Endodermal cell (in vitro differentiated cells): ENCODE data around the gene SUDS3. TPM values are rescaled to one million over a fixed set of nuclear protein-coding genes. Genes with fewer than 3 reads are reported as not detected.

Experiments
- DNase-seq: peaks from one replicate; pipeline ENCODE4 v3.0.0-alpha.2; 2017
- H3K27ac ChIP-seq: 2 replicates; pipeline ENCODE4 v1.5.1; 2013; ENCODE audit warnings: mild to moderate bottlenecking, low read depth, low read length, moderate library complexity
- H3K27me3 ChIP-seq: 2 replicates; pipeline ENCODE4 v1.6.1; 2013; ENCODE audit warnings: mild to moderate bottlenecking, low read length, moderate library complexity; ENCODE audit not compliant: insufficient read depth, control insufficient read depth, poor library complexity, severe bottlenecking
- H3K36me3 ChIP-seq: 2 replicates; pipeline ENCODE4 v1.7.0; 2013; ENCODE audit warnings: mild to moderate bottlenecking, low read length, moderate library complexity; ENCODE audit not compliant: control insufficient read depth, insufficient read depth
- H3K4me1 ChIP-seq: one replicate; pipeline ENCODE4 v1.7.0; 2013; ENCODE audit warnings: low read length; ENCODE audit not compliant: control insufficient read depth, insufficient read depth
- H3K4me3 ChIP-seq: 2 replicates; pipeline ENCODE4 v1.5.1; 2013; ENCODE audit warnings: mild to moderate bottlenecking, low read length, moderate library complexity
- H3K9ac ChIP-seq: 2 replicates; pipeline ENCODE4 v1.6.1; 2013; ENCODE audit warnings: mild to moderate bottlenecking, low read length, moderate library complexity; ENCODE audit not compliant: poor library complexity, severe bottlenecking; ENCODE audit errors: extremely low read depth
- H3K9me3 ChIP-seq: 2 replicates; pipeline ENCODE4 v1.6.1; 2013; ENCODE audit warnings: mild to moderate bottlenecking, low read length, moderate library complexity; ENCODE audit not compliant: control insufficient read depth
- H3K27ac Mint-ChIP-seq: 2 replicates; pipeline ENCODE4 v1.8.0; 2020; ENCODE audit warnings: mixed read lengths
- H3K27me3 Mint-ChIP-seq: 2 replicates; pipeline ENCODE4 v1.8.0; 2021; ENCODE audit warnings: mild to moderate bottlenecking, mixed read lengths; ENCODE audit not compliant: insufficient read depth
- H3K36me3 Mint-ChIP-seq: 2 replicates; pipeline ENCODE4 v1.8.0; 2020; ENCODE audit warnings: low read depth, mixed read lengths
- H3K4me1 Mint-ChIP-seq: 2 replicates; pipeline ENCODE4 v1.8.0; 2020; ENCODE audit warnings: mixed read lengths
- H3K4me3 Mint-ChIP-seq: 2 replicates; pipeline ENCODE4 v1.8.0; 2020; ENCODE audit warnings: mild to moderate bottlenecking, moderate library complexity, mixed read lengths
- H3K9me3 Mint-ChIP-seq: 2 replicates; pipeline ENCODE4 v1.8.0; 2020; ENCODE audit warnings: mild to moderate bottlenecking, mixed read lengths
- CTCF ChIP-seq: fragments of 200-600 bp; sonication (generic); conservative IDR thresholded peaks from 2 replicates; pipeline ENCODE4 v1.5.0; 2021; ENCODE audit warnings: antibody characterized with exemption, mild to moderate bottlenecking
- WGBS, 2 experiments: methylation state at CpG; one replicate each; pipeline versions ENCODE4 v1.1.5 to v1.1.7; 2013; ENCODE audit warnings: missing lambda C conversion rate in 2 of 2, mixed read lengths in 1 of 2; ENCODE audit not compliant: insufficient coverage in 1 of 2, insufficient read length in 1 of 2; 5-methylcytosine and 5-hydroxymethylcytosine counted together
- total RNA-seq, 2 donors: library from RNA; stranded (reverse); fragmentation: NEBNext Ultra II Directional in 1 of 2; extraction: Animal tissue kit (Norgen Biotek cat#: 25700) in 1 of 2; gene quantifications; 2 replicates in 1 of 2; 3 replicates in 1 of 2; pipeline ENCODE4 v1.2.1, GENCODE V29; 2021

SUDS3 gene
- total RNA-seq, 2 donors from 2014 or later, result 51.4 to 57.9 TPM

DNA sequence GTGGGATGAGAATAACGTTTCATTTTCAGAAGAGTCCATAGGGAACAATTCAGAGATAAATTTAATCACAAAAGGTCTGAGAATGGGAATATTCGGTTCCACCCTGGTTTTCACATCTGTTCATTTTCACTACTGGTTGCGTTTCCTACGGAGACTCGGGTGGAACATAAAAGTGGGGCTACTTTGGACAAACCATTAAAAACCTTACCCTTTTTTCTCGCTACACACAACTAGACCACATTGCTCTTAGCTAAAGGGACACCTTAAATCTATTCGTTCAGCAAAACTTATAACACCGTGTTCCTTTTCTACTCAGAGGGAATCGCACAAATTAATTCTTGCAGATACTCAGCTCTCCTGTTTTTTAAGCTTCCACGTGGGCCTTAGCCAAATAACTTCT is 1.0 kb upstream of the SUDS3 start:
- Histone ChIP-seq H3K27ac (no peak overlapping the region), H3K27me3 (no peaks in the 10 kb centered on the region), H3K4me3 (peak overlapping the region; percentile 98), H3K4me1 (peaks cover 4% of the 10 kb centered on the region), H3K36me3 (peaks cover 13% of the 10 kb centered on the region), H3K9me3 (no peaks in the 10 kb centered on the region), H3K9ac (no peak overlapping the region)
- H3K4me3 Mint-ChIP-seq, result peak overlapping the region; percentile 85
- peaks cover 36% of the 10 kb centered on the region for H3K4me1 Mint-ChIP-seq
- no peak for TF ChIP-seq CTCF
- peak overlapping the region; percentile 99 for H3K27ac Mint-ChIP-seq
- 83 to 85% methylated on average over 9 to 10 of the region's 10 CpGs for WGBS, 2 experiments
- no peaks in the 10 kb centered on the region for H3K9me3 Mint-ChIP-seq
- H3K36me3 Mint-ChIP-seq, result peaks cover 10% of the 10 kb centered on the region
- DNase-seq, result peak; percentile 16
- H3K27me3 Mint-ChIP-seq, result no peaks in the 10 kb centered on the region

DNA sequence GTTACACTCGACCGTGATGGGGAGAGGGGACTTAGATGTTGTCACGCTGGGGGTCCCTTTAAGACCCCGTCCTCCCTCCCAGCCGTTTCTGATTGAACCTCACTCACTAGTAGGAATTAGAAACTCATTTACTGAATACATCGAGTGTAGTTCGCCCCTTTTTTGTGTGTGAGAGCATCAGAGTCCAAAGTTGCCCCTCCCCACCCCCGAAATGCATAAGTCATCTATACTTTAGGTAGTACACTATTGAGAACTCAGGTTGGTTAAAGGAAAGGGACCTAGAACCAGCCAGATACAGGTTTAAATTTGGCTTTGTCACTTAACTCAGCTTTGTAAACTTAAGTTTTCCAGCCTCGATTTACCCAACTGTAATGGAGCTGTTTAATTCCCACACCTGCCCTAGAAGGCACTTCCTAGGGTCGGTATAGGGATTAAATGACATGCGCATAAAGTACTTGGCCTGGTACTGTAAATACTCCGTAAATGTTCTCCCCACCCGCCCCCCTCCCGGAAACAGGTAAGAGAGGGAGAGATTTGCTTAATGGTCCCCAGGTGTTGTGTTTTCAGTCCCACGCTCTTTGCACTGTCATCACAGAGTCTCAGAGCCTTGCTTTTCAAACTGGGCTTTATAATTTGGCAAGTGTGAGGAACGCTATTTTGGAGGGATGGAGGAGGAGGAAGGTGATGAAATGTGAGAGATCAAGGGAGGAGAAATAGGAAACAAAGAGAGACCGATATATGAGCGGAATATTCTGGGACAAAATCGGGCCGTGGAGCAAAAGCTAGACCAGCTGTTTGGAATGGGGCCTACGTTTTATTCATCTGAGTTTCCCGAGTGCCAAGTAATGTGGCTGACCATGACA is 897 bp downstream of the SUDS3 start:
- Histone ChIP-seq H3K4me3 (peak overlapping the region; percentile 98), H3K4me1 (peaks cover 4% of the 10 kb centered on the region), H3K9ac (peak overlapping the region; percentile 90), H3K27ac (no peak overlapping the region), H3K27me3 (no peaks in the 10 kb centered on the region), H3K36me3 (peaks cover 24% of the 10 kb centered on the region), H3K9me3 (no peaks in the 10 kb centered on the region)
- H3K4me1 Mint-ChIP-seq, result peaks cover 30% of the 10 kb centered on the region
- no peaks in the 10 kb centered on the region for H3K27me3 Mint-ChIP-seq
- peak overlapping the region; percentile 59 for H3K27ac Mint-ChIP-seq
- H3K36me3 Mint-ChIP-seq, result peaks cover 25% of the 10 kb centered on the region
- H3K9me3 Mint-ChIP-seq, result no peaks in the 10 kb centered on the region
- WGBS, 2 experiments, result 9 to 11% methylated on average over 8 to 22 of the region's 22 CpGs
- TF ChIP-seq CTCF, result no peak
- DNase-seq, result peak; percentile 58
- H3K4me3 Mint-ChIP-seq, result peak overlapping the region; percentile 85

- peak; percentile 90 for DNase-seq
- Histone ChIP-seq H3K4me3 (peak overlapping the region; percentile 98), H3K9me3 (no peaks in the 10 kb centered on the region), H3K9ac (no peak overlapping the region), H3K36me3 (peaks cover 28% of the 10 kb centered on the region), H3K27ac (no peak overlapping the region), H3K27me3 (no peaks in the 10 kb centered on the region), H3K4me1 (peaks cover 4% of the 10 kb centered on the region)
- WGBS, 2 experiments, result 28 to 33% methylated on average over 6 to 7 of the region's 8 CpGs
- Mint-ChIP-seq H3K4me1 (peaks cover 30% of the 10 kb centered on the region), H3K9me3 (no peaks in the 10 kb centered on the region), H3K27ac (peak overlapping the region; percentile 59), H3K27me3 (no peaks in the 10 kb centered on the region), H3K4me3 (peak overlapping the region; percentile 85), H3K36me3 (peaks cover 27% of the 10 kb centered on the region)
- peak; percentile 98 for TF ChIP-seq CTCF
Measured at GRCh38 chr12:118377884-118378470, 1.6 kb downstream of the SUDS3 start.
